Thyroid gland (tissue), 4 donors: ENCODE measurements around the gene GRM7.

Experiments
- CTCF ChIP-seq, 6 experiments: fragments of 200-600 bp in 3 of 6; fragments of 450-650 bp in 3 of 6; sonication (generic) in 3 of 6; IDR thresholded peaks; one replicate each; pipeline ENCODE4 v1.5.1; 2016 to 2019; ENCODE audit warnings: antibody characterized with exemption in 6 of 6, mild to moderate bottlenecking in 2 of 6, inconsistent platforms in 1 of 6, moderate library complexity in 1 of 6
- POLR2A ChIP-seq, 2 donors: fragments of 450-650 bp; IDR thresholded peaks; one replicate each; pipeline ENCODE4 v1.6.1; 2017; ENCODE audit warnings: antibody characterized with exemption in 2 of 2, mild to moderate bottlenecking in 2 of 2, moderate library complexity in 1 of 2

GRCh38 chr3:7075117-7075516, 214.2 kb downstream of the GRM7 start:
- no peak for TF ChIP-seq CTCF (IDR thresholded peaks at IDR 0.05)
- TF ChIP-seq POLR2A (IDR thresholded peaks at IDR 0.05): no peak
